ENCODE measurements around the gene TMEM259. TPM values are rescaled to one million over a fixed set of nuclear protein-coding genes. Genes with fewer than 3 reads are reported as not detected.

TMEM259 gene
- total RNA-seq, 1 donor from 2014 or later = 232 TPM

DNA sequence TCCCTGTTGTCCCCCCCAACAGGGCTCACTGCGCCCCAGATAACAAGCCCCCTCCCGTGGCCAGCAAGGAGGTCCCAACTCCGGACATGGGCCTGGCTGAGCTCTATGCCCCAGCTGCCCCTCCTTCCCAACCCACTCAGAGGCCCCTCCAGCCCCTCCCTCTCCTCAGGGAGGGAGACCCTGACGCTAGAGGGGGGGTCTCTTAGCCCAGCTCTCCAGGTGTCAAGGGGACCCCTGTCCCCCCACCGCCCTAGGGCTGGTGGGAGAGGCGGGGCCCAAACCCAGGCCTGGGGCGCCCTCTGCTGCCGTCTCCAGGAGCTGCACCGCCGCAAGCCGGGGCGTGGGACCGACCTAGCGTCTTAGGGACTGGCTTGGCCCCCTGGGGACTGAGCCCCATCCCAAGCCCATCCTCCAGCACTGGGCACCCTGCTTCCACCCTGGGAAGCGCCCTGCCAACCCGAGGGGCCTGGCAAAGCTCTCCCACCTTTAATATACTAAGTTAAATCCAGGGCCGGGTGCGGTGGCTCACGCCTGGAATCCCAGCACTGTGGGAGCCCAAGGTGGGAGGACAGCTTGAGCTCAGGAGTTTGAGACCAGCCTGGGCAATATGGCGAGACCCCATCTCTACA, 19.3 kb downstream of the TMEM259 start:
- Mint-ChIP-seq H3K36me3 (peaks cover 2% of the 10 kb centered on the region), H3K27me3 (ENCODE audit: low read depth) (peaks cover 61% of the 10 kb centered on the region), H3K27ac (no peak overlapping the region), H3K4me1 (peaks cover 9% of the 10 kb centered on the region), H3K9me3 (no peaks in the 10 kb centered on the region), H3K4me3 (peak overlapping the region; percentile 36)
- DNase-seq (ENCODE audit: low spot score in 2 of 2, unreplicated experiment in 2 of 2) = peak in 1 of 2 experiments; percentile 83
- TF ChIP-seq, protein P1, sequence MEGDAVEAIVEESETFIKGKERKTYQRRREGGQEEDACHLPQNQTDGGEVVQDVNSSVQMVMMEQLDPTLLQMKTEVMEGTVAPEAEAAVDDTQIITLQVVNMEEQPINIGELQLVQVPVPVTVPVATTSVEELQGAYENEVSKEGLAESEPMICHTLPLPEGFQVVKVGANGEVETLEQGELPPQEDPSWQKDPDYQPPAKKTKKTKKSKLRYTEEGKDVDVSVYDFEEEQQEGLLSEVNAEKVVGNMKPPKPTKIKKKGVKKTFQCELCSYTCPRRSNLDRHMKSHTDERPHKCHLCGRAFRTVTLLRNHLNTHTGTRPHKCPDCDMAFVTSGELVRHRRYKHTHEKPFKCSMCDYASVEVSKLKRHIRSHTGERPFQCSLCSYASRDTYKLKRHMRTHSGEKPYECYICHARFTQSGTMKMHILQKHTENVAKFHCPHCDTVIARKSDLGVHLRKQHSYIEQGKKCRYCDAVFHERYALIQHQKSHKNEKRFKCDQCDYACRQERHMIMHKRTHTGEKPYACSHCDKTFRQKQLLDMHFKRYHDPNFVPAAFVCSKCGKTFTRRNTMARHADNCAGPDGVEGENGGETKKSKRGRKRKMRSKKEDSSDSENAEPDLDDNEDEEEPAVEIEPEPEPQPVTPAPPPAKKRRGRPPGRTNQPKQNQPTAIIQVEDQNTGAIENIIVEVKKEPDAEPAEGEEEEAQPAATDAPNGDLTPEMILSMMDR (IDR thresholded peaks at IDR 0.05; ENCODE audit: unreplicated experiment) = peak; percentile 83

DNA sequence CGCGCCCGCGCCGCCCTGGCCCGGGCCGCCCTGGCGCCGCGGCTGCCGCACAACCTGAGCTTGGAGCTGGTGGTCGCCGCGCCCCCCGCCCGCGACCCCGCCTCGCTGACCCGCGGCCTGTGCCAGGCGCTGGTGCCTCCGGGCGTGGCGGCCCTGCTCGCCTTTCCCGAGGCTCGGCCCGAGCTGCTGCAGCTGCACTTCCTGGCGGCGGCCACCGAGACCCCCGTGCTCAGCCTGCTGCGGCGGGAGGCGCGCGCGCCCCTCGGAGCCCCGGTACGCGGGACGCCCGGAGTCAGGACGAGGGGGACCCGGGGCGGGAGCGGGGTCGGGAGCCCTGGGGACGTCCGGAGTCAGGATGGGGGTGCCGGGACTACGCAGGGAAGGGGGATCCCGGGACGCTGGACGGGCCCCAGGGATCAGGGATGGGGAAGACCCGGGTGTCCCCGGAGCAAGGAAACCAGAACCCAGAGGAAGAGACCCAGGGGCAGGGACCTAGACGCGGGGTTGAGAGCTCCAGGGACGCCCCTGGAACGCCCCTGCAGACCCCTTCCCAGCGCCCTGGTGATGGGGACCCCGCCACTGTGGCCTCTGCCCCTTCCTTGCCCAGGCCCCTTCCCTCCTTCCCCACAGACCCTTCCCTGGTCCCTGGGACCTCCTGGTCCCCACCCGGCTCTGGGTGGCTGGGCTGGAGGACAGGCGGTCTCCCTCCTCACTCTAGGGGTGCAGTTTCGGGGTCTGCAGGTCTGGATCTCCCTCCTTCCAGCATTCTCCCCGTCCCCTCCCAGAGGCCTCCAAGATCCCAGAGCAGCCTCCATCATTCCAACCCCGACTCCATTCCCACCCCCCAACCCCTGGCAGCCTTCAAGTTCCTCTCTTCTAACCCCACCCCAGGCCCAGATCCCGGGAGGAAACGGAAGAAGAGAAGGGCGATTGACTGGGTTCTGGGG, 20.1 kb downstream of the TMEM259 start:
- Mint-ChIP-seq H3K27me3 (ENCODE audit: low read depth) (peaks cover 69% of the 10 kb centered on the region), H3K4me3 (peak overlapping the region; percentile 43), H3K9me3 (no peaks in the 10 kb centered on the region), H3K27ac (no peak overlapping the region), H3K4me1 (peaks cover 14% of the 10 kb centered on the region), H3K36me3 (no peaks in the 10 kb centered on the region)
- DNase-seq (ENCODE audit: low spot score in 2 of 2, unreplicated experiment in 2 of 2) = no peak
- TF ChIP-seq, protein P1 (IDR thresholded peaks at IDR 0.05; ENCODE audit: unreplicated experiment) = no peak

DNA sequence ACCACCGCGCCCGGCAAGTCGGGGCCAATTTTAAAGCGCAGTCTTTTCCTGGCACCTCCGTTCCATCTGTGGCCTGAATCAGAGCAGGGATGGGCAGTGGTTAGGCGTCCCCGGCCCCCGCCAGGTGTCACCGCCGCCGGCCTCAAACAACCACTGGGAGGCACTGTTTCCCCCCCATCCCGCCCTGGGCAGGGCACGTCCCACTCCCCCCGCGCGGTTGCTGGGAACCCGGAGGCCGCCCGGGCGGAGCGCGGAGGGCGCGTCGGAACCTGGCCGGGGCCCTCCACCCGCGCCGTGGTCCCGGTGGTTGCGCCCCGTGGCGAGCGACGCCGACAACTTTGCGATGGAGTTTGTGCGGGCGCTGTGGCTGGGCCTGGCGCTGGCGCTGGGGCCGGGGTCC, 20.8 kb downstream of the TMEM259 start, which contains the start of gene GRIN3B:
GRIN3B (plus strand) TSS at position 325 of the 400 bp plus-strand sequence; CDS start at position 344, 19 bp downstream.
- Mint-ChIP-seq H3K9me3 (no peaks in the 10 kb centered on the region), H3K36me3 (no peaks in the 10 kb centered on the region), H3K27ac (no peak within 1 kb of the TSS), H3K4me3 (peak within 1 kb of the TSS; percentile 60), H3K4me1 (peaks cover 14% of the 10 kb centered on the region), H3K27me3 (ENCODE audit: low read depth) (peaks cover 72% of the 10 kb centered on the region)
- DNase-seq (ENCODE audit: low spot score in 2 of 2, unreplicated experiment in 2 of 2) = peak in 1 of 2 experiments; percentile 67
- TF ChIP-seq, protein P1 (IDR thresholded peaks at IDR 0.05; ENCODE audit: unreplicated experiment) = peak; percentile 44

DNA sequence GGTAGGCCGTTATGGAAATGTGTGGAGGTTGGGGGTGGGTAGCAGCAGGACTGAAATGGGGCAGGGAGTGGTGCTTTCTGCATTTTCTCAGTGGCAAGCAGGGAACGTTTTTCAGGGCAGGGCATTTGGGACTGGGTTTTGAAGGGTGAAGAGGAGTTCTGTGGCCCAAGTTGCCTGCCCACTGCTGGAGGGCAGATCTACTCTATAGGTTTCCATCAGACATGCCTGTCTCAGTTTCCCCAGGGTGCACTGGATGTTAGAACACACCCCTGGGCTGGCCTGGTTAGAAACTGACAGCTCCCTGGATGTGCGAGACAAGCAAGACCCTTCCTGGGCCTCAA, 21.6 kb downstream of the TMEM259 start:
- H3K27ac Mint-ChIP-seq = no peak overlapping the region
- peaks cover 70% of the 10 kb centered on the region for H3K27me3 Mint-ChIP-seq (ENCODE audit: low read depth)
- H3K9me3 Mint-ChIP-seq = no peaks in the 10 kb centered on the region
- TF ChIP-seq, protein P1 (IDR thresholded peaks at IDR 0.05; ENCODE audit: unreplicated experiment) = no peak
- DNase-seq (ENCODE audit: low spot score in 2 of 2, unreplicated experiment in 2 of 2) = no peak
- no peaks in the 10 kb centered on the region for H3K36me3 Mint-ChIP-seq
- peaks cover 14% of the 10 kb centered on the region for H3K4me1 Mint-ChIP-seq
- H3K4me3 Mint-ChIP-seq = peak overlapping the region; percentile 60

DNA sequence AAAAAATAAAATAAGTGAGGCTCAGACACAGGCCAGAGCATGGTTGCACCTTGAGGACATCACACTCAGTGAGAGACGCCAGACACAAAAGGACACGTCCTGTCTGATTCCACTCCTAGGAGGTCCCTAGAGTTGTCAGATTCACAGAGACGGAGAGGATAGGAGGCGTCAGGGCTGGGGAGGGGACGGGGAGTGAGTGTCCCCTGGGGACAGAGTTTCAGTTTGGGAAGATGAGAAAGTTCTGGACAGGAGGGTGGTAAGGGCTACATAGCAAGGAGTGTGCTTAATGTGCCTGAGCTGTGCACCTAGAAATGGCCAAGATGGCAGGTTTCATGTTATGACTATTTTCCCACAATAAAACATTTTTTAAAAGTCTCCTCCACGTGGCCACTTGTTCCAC, 22.9 kb downstream of the TMEM259 start:
- H3K9me3 Mint-ChIP-seq = no peaks in the 10 kb centered on the region
- no peak overlapping the region for H3K4me3 Mint-ChIP-seq
- H3K4me1 Mint-ChIP-seq = peaks cover 14% of the 10 kb centered on the region
- DNase-seq (ENCODE audit: low spot score in 2 of 2, unreplicated experiment in 2 of 2) = no peak
- H3K27me3 Mint-ChIP-seq (ENCODE audit: low read depth) = peaks cover 64% of the 10 kb centered on the region
- H3K27ac Mint-ChIP-seq = no peak overlapping the region
- H3K36me3 Mint-ChIP-seq = no peaks in the 10 kb centered on the region
- TF ChIP-seq, protein P1 (IDR thresholded peaks at IDR 0.05; ENCODE audit: unreplicated experiment) = no peak

Measured in mesothelial cell of epicardium (in vitro differentiated cells).